Measurements from ENCODE around the gene CDC73.
"Not testable (repeated sequence)": the region's sequence is repeated elsewhere in the genome, so short reads cannot be mapped to it uniquely, and the experiment has no call there.

CDC73 gene

DNA sequence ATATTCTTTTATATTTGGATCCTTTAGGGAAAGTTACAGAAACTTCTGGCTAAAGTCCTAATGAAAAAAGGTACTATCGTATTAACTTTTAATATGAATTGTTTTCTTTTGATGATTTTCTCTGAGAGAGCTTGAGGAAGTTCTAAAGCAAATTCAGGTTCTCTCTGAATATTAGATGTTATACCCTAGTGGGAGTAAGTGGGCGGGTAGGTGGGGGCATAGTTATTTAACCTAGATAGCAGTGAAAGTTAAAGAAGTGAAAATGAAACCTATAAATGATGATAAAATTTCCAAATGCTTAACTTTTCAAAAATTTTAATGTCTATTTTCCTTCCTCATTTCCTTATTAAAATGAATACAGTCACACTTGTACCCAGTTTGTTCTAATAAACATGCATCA lies 90.8 kb downstream of the CDC73 start:
- in situ Hi-C loops (cut with MboI; ENCODE audit: low pct_unique_long_range_greater_than_20kb, low sequenced_read_pairs), result no loop called here
- DNase-seq, result no peak

DNA sequence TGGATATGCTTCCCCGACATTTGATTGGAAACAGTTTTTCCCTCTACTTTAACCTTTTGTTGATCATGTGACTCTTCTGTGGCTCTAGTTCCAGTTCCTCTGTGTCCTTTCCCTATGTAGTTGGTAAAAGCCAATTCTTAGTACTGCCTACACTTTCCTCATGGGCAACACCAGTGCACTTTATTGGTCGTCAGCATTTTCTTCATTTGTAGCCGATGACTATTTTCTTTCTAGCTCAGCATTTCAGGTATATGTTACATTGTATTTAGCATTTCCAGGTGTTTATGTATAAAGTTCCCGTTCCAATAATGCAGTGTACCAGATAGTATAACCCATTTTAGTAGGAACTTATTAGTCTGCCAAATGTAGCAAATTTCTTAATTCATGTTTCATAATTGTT lies 92.2 kb downstream of the CDC73 start:
- in situ Hi-C loops (cut with MboI; ENCODE audit: low pct_unique_long_range_greater_than_20kb, low sequenced_read_pairs), result no loop called here
- DNase-seq, result no peak

DNA sequence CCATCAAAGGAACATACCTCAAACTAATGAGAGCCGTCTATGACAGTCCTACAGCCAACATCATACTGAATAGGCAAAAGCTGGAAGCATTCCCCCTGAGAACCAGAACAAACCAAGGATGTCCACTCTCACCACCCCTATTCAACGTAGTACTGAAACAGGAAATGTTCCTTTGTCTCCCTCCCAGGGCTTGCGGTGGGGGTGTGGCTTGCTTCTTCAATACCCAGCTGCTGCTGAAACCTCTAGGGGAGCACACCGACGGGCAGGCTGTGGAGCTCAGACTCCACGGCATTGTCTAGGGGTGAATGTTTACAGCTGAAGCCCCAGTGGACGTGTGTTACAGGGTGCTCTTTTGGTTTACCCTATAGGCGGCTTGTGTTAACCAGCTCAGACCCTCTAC lies 95.1 kb downstream of the CDC73 start:
- no peak for DNase-seq
- in situ Hi-C loops (cut with MboI; ENCODE audit: low pct_unique_long_range_greater_than_20kb, low sequenced_read_pairs), result no loop called here

- no peak for DNase-seq
- in situ Hi-C loops (cut with MboI; ENCODE audit: low pct_unique_long_range_greater_than_20kb, low sequenced_read_pairs), result no loop called here
Observed at GRCh38 chr1:193219391-193219790, 97.6 kb downstream of the CDC73 start.

- in situ Hi-C loops (cut with MboI; ENCODE audit: low pct_unique_long_range_greater_than_20kb, low sequenced_read_pairs), result no loop called here
- DNase-seq, result no peak
Observed at GRCh38 chr1:193221651-193222050, 99.8 kb downstream of the CDC73 start.

DNA sequence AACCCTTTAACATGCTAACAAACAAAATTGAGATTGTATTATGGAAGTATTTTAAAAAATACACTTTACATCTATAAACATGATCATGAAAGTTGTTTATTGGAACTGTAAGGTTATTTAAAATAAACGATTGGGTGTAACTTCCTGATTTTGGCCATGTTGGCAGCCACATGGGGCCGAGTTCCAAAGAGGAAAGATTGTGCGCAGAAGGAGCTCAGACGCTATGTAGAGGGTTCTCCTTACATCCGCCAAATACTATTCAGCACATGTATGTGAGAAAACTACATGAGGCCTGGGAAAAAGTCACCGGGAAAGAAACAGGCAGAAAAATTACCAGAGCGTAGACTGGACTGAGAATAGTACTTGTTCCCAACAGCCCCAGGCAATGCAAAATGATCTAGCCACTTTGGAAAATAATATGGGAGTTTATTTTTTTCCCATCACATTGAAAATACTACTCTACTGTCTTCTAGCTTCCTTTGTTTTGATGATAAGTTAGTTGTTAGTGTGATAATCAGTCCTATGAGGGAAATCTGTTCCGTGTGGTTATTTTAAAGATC lies 100.3 kb downstream of the CDC73 start:
- no peak for DNase-seq
- in situ Hi-C loops (cut with MboI; ENCODE audit: low pct_unique_long_range_greater_than_20kb, low sequenced_read_pairs), result no loop called here

DNA sequence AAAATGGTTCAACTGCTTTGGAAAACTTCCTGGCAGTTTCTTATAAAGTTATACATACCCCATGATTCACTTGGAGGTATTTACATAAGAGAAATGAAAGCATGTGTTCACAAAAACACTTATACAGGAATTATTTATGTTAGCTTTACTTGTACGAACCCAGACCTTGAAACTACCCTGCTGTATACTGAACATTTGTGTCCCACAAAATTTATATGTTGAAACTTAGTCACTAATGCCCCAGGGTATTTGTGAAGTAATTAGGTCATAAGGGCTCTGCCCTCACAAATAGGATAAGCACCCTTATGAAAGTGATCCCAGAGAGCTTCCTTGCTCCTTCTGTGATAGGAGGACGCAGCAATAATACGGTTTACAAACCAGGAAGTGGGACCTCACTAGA lies 107.3 kb downstream of the CDC73 start:
- in situ Hi-C loops (cut with MboI; ENCODE audit: low pct_unique_long_range_greater_than_20kb, low sequenced_read_pairs), result no loop called here
- DNase-seq, result no peak

DNA sequence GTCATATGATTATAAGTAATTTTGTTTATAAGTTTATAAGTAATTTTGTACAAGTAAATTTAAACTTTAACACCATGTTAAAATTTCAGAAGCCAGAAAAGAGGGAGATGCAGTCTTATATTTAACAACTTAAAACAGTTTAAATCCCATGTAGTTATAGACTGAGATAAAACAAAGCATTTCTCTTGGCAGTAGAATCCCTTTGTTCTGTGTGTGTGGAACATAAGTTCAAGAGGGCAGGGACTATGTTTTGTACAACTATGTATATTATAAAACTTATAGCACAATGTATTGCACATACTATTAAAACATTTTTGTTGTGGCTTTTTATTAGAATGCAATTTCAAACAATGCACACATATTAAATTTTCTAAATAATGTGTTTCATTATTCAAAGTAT lies 109.3 kb downstream of the CDC73 start:
- in situ Hi-C loops (cut with MboI; ENCODE audit: low pct_unique_long_range_greater_than_20kb, low sequenced_read_pairs); DNase-seq: not testable (repeated sequence)

- in situ Hi-C loops (cut with MboI; ENCODE audit: low pct_unique_long_range_greater_than_20kb, low sequenced_read_pairs), result no loop called here
- no peak for DNase-seq
Observed at GRCh38 chr1:193234530-193234929, 112.7 kb downstream of the CDC73 start.

DNA sequence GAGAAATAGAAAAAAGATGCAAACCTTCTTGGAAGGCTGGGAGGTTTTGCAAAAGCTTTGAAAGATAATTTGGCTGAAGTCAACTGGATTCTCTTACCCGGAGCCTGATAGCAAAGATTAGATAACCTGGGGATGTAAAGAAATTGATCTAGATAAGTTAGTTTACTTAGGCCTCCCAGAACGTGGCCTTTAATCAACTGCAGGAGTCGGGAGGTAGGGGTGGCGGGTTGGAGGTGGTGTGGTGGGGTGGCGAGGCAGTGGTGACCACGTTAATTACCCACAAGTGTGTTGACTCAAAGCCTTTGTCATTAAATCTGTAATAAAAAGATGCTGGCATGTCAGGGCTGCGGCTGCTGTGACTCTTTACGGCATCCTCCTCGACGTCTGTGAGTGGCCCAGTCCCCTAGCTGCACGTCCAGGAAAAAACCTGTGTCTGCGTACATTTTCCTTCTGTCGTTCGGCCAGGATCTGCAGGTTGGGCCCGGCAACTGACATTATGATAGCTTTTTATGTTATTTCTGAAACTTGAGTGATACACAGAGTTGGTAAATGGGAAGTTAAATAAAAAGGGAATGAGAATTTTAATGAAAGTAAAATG lies 115.6 kb downstream of the CDC73 start:
- in situ Hi-C loops (cut with MboI; ENCODE audit: low pct_unique_long_range_greater_than_20kb, low sequenced_read_pairs), result no loop called here
- DNase-seq, result no peak

DNA sequence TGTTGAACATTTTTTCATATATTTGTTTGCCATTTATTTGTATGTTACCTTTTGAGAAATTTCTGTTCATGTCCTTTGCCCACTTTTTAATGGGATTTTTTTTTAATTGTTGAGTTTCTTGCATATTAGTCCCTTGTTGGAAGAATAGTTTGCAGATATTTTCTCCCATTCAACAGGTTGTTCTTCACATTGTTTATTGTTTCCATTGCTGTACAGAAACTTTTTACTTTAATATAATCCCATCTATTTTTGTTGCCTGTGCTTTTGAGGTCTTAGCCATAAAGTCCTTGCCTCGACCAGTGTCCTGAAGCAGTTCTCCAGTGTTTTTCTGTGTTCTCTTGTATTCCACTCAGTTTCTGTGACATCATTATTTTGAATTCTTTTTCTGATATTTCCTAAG lies 118.8 kb downstream of the CDC73 start:
- in situ Hi-C loops (cut with MboI; ENCODE audit: low pct_unique_long_range_greater_than_20kb, low sequenced_read_pairs), result no loop called here
- DNase-seq, result no peak

GRCh38 chr1:193241132-193241827 lies 119.4 kb downstream of the CDC73 start:
- DNase-seq, result peak; percentile 17
- in situ Hi-C loops (cut with MboI; ENCODE audit: low pct_unique_long_range_greater_than_20kb, low sequenced_read_pairs), result no loop called here

- DNase-seq, result no peak
- in situ Hi-C loops (cut with MboI; ENCODE audit: low pct_unique_long_range_greater_than_20kb, low sequenced_read_pairs), result no loop called here
Observed at GRCh38 chr1:193242000-193242399, 120.2 kb downstream of the CDC73 start.

DNA sequence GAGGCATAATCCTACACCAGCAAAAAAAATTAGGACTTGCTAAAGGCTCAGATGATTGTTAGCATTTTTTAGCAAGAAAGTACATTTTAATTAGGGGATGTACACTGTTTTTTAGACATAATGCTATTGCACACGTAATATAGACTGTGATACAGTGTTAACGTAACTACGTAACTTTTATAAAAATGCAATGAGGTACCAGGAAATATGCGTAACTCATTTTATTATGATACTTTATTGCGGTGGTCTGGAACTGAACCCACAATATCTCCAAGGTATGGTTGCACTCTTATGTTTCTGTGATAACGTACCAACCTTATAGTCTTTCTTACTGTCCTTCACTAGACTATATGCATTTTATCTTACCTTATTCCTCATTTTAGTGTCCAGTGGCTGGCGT lies 127.4 kb downstream of the CDC73 start:
- in situ Hi-C loops (cut with MboI; ENCODE audit: low pct_unique_long_range_greater_than_20kb, low sequenced_read_pairs), result no loop called here
- no peak for DNase-seq

DNA sequence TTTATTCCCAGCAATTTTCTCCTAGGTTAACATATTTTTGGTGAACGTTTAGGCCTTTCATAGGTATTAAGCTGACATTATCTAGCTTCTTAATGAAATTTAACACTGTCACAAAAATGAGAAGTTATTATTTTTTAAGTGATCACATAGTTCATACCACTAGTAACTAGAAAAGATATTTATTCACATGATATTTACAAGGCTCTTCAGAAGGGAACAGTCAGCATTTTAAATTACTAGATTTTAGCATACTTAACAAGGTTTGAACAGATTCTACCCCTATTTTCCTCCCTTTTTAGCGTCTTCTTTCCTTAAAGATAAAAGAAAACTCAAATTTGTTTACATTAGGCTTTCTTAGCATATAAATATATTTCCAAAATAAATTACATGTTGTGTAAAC lies 130.1 kb downstream of the CDC73 start:
- in situ Hi-C loops (cut with MboI; ENCODE audit: low pct_unique_long_range_greater_than_20kb, low sequenced_read_pairs), result no loop called here

DNA sequence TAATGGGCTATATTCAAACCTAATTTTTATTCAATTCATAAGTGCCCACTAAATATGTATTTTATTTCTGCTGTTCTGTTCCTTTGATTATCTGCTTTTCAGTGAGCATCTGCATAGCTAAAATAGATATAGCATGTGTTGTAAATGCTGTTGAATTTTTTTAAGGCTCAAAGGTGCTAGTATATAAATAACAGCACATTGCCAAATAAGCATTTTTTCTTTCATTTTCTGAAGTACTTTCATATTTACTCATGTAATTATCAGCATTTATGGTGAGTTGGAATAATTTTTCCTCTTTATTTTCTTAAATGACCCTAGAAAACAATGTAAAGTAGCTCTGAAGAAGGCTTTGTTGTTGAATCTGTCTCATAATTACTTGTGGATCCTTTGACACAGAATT lies 134.2 kb downstream of the CDC73 start:
- DNase-seq, result no peak
- in situ Hi-C loops (cut with MboI; ENCODE audit: low pct_unique_long_range_greater_than_20kb, low sequenced_read_pairs), result no loop called here

More for the DNA sequence above, 130.1 kb downstream of the CDC73 start:
- no peak for DNase-seq

DNA sequence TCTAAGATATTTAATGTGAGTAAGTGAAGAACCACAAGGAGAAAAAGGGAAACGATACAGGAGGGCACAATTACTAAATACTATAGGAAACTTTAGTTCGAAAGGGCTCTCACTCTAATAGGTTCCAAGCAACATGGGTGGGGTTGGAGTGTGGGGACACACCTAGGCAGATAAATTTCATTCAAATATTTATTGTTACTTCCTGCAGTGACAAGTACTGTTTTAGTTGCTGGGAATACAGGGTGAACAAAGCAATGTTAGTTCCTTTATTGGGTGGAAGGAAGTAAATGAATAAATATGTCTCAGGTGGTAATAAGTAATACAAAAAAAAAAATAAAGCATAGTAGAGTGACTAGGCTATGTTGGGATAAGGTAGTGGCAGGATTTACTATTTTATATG lies 137.8 kb downstream of the CDC73 start:
- in situ Hi-C loops (cut with MboI; ENCODE audit: low pct_unique_long_range_greater_than_20kb, low sequenced_read_pairs), result no loop called here
- DNase-seq, result no peak

- DNase-seq, result no peak
- in situ Hi-C loops (cut with MboI; ENCODE audit: low pct_unique_long_range_greater_than_20kb, low sequenced_read_pairs), result no loop called here
Observed at GRCh38 chr1:193260056-193260745, 138.4 kb downstream of the CDC73 start.

DNA sequence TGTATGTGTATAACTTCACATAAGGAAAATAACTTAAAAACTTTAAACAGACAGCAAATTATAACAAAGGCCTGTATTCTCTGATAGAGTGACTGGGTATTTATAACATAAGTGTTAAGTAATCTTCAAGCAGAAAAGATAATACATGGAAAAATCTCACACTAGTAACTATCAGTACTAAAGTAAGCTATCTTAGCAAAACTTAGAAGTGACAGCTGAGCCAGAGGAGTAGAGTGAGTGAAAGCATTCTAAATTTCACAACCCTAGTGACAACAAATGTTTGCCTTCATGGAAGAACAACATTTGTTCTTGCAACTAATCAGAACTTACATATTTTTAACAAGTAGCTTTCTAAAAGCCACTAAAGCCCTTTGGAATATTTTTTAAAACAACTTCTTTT lies 139.1 kb downstream of the CDC73 start:
- in situ Hi-C loops (cut with MboI; ENCODE audit: low pct_unique_long_range_greater_than_20kb, low sequenced_read_pairs), result no loop called here
- no peak for DNase-seq

GRCh38 chr1:193262661-193263060 lies 140.8 kb downstream of the CDC73 start:
- in situ Hi-C loops (cut with MboI; ENCODE audit: low pct_unique_long_range_greater_than_20kb, low sequenced_read_pairs), result no loop called here
- DNase-seq, result no peak
